Coronary artery (tissue), 2 donors: ENCODE results near the gene ACAA2.
"Not testable (repeated sequence)": the region's sequence is repeated elsewhere in the genome, so short reads cannot be mapped to it uniquely, and the experiment has no call there.

Experiments
- DNase-seq: peaks from one replicate; pipeline ENCODE4 v3.0.0-alpha.2; 2017; ENCODE audit warnings: low spot score
- H3K27ac ChIP-seq, 2 donors: fragments of 200-600 bp; sonication (generic); one replicate each; pipeline ENCODE4 v1.5.1; 2016 to 2019
- H3K4me3 ChIP-seq: fragments of 200-600 bp; sonication (generic); 2 replicates; pipeline ENCODE4 v1.5.1; 2016; ENCODE audit warnings: mild to moderate bottlenecking, moderate library complexity
- CTCF ChIP-seq: fragments of 200-600 bp; sonication (generic); IDR thresholded peaks from one replicate; pipeline ENCODE4 v1.5.1; 2019; ENCODE audit warnings: antibody characterized with exemption

The ACAA2 gene

GRCh38 chr18:49795612-49796552 is 17.5 kb downstream of the ACAA2 start:
- no peak overlapping the region for H3K4me3 ChIP-seq

DNA sequence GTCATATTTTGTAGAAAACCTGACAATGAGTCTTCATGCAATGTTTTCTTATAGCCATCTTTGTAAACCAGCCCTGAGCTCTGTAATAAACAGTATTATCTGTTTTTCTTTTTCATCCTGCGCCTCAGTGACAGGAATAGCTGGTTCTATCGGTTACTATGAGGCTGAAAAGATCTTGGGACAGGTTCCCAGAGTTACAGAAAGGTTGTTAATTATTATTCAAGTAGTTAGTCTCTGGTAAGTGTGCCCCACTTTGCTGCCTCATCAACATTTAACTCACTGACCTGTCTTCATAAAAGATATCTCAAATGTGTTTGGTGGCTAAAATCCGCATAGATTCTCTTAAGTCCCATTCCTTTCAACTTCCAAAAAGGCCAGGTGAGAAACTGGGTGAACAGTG is 18.6 kb downstream of the ACAA2 start:
- no peak for TF ChIP-seq CTCF
- no peak for DNase-seq
- Histone ChIP-seq H3K4me3 (no peak overlapping the region), H3K27ac (no peak overlapping the region)

More at GRCh38 chr18:49795612-49796552, 17.5 kb downstream of the ACAA2 start:
- TF ChIP-seq CTCF, result no peak
- no peak for DNase-seq
- no peak overlapping the region for H3K27ac ChIP-seq

DNA sequence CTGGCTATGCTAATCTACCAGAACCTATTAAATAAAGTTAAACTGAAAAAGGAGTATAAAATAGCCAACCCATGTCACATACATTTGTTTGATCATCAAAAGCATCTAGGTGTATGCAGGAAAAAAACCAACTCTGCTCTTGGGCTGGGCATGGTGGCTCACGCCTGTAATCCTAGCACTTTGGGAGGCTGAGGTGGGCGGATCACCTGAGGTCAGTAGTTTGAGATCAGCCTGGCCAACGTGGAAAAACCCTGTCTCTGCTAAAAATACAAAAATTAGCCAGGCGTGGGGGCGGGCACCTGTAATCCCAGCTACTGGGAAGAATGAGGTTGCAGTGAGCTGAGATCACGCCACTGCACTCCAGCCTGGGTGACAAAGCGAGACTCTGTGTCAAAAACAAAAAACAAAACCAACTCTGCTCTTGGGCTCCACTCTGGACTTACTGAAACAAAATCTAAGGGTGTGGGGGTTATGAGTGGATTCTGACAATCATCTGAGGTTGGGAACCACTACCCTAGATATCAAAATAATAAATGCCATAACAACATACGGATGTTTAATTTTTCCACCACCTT is 23.7 kb downstream of the ACAA2 start:
- not testable (repeated sequence) for H3K27ac ChIP-seq, DNase-seq, H3K4me3 ChIP-seq

GRCh38 chr18:49788327-49788898 is 24.9 kb downstream of the ACAA2 start:
- DNase-seq, result no peak
- TF ChIP-seq CTCF, result no peak
- no peak overlapping the region for H3K27ac ChIP-seq
- peak overlapping the region; percentile 8 for H3K4me3 ChIP-seq

- Histone ChIP-seq H3K27ac (no peak overlapping the region), H3K4me3 (no peak overlapping the region)
- no peak for TF ChIP-seq CTCF
- no peak for DNase-seq
Measured at GRCh38 chr18:49786019-49786720, 27.2 kb downstream of the ACAA2 start.

DNA sequence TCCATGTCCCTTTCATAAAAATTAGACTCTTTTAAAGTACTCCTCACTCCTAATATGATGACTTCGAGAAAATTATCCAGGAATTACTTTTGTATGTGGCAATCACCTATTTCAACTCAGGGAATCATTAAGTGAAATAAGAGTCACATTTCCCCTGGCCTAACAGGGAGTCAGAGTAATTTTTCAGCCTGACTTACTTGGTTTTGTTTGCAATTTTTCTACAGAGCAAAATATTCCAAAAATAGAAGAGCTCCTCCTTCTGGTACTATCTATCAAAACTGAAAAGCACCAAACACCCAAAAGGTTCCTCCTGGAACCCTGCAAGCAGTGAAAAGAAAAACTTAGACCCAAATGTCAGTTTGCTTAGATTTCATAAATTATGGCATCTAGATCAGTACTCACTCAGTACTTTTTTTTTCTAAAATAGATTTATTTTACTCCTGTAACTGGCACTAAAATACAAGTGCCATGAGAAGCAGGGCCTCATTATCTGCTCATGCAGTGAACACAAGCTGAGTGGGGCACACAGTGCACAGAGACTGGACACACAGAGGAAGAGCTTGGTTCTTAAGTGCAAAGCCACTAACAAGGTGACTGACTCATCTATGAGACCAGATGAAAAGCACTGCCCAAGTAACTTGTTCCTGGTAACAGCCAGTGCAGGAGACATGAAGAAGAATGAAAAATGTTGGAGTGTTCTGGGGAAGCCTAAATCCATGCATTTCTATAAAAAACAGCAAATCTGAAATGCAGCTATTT is 28.7 kb downstream of the ACAA2 start:
- no peak overlapping the region for H3K27ac ChIP-seq
- DNase-seq, result no peak
- no peak overlapping the region for H3K4me3 ChIP-seq
- no peak for TF ChIP-seq CTCF

GRCh38 chr18:49783631-49784030 is 29.7 kb downstream of the ACAA2 start:
- H3K27ac ChIP-seq, DNase-seq, H3K4me3 ChIP-seq: not testable (repeated sequence)
